Smooth muscle cell (in vitro differentiated cells): Measurements from ENCODE around the gene SUGP2. TPM values are rescaled to one million over a fixed set of nuclear protein-coding genes. Genes with fewer than 3 reads are reported as not detected.

Experiments used
- DNase-seq: peaks from one replicate; lab custom pipeline; 2025; ENCODE audit not compliant: unreplicated experiment; lab: John Stamatoyannopoulos, UW
- H2AFZ ChIP-seq: fragments of 200-600 bp; sonication (generic); 2 replicates; pipeline ENCODE4 v1.6.0; 2016; ENCODE audit warnings: antibody characterized with exemption, low read depth, mild to moderate bottlenecking
- H3F3A ChIP-seq: fragments of 200-600 bp; sonication (generic); 2 replicates; pipeline ENCODE4 v1.6.0; 2017; ENCODE audit warnings: antibody characterized with exemption, low read depth
- H3K27ac ChIP-seq: fragments of 200-600 bp; sonication (generic); 2 replicates; pipeline ENCODE4 v1.5.1; 2016; ENCODE audit warnings: low read depth, mild to moderate bottlenecking
- H3K27me3 ChIP-seq: fragments of 200-600 bp; sonication (generic); 2 replicates; pipeline ENCODE4 v1.6.1; 2016; ENCODE audit warnings: low read depth, mild to moderate bottlenecking
- H3K36me3 ChIP-seq: fragments of 200-600 bp; sonication (generic); 2 replicates; pipeline ENCODE4 v1.5.1; 2016; ENCODE audit warnings: low read depth
- H3K4me1 ChIP-seq: fragments of 200-600 bp; sonication (generic); 2 replicates; pipeline ENCODE4 v1.5.1; 2016; ENCODE audit warnings: low read depth
- H3K4me2 ChIP-seq: fragments of 200-600 bp; sonication (generic); 2 replicates; pipeline ENCODE4 v1.6.0; 2016; ENCODE audit warnings: mild to moderate bottlenecking
- H3K4me3 ChIP-seq: fragments of 200-600 bp; sonication (generic); 2 replicates; pipeline ENCODE4 v1.5.1; 2016; ENCODE audit warnings: mild to moderate bottlenecking
- H3K79me2 ChIP-seq: fragments of 200-600 bp; sonication (generic); 2 replicates; pipeline ENCODE4 v1.6.0; 2016; ENCODE audit warnings: low read depth, mild to moderate bottlenecking
- H3K9ac ChIP-seq: fragments of 200-600 bp; sonication (generic); 2 replicates; pipeline ENCODE4 v1.6.0; 2016; ENCODE audit warnings: low read depth
- H3K9me3 ChIP-seq: fragments of 200-600 bp; sonication (generic); replicated peaks from 2 replicates; pipeline ENCODE4 v1.5.1; 2016; ENCODE audit warnings: low read depth
- H4K20me1 ChIP-seq: fragments of 200-600 bp; sonication (generic); 2 replicates; pipeline ENCODE4 v1.6.0; 2016; ENCODE audit warnings: low read depth
- WGBS: methylation state at CpG from one replicate; pipeline ENCODE4 v1.1.7; 2016; ENCODE audit warnings: low lambda C conversion rate; 5-methylcytosine and 5-hydroxymethylcytosine counted together
- polyA plus RNA-seq: library from polyadenylated mRNA; unstranded; fragments of >200 nt; fragmentation: Nextera tagmentation; extraction: Ambion mirVana; gene quantifications from 2 replicates; pipeline ENCODE4 v1.2.1, GENCODE V29; 2016
- total RNA-seq: library from RNA; depleted of rRNA; stranded (reverse); fragments of >200 nt; gene quantifications from 2 replicates; pipeline ENCODE4 v1.2.3, GENCODE V29; 2014
- TF ChIP-seq, protein P1 (sequence below): fragments of 200-600 bp; sonication (generic); IDR thresholded peaks from 2 replicates; pipeline ENCODE4 v1.5.1; 2017; ENCODE audit warnings: borderline replicate concordance, mild to moderate bottlenecking, antibody characterized with exemption; ENCODE audit not compliant: insufficient read depth, poor library complexity, severe bottlenecking

The SUGP2 gene
- total and polyA plus RNA-seq, 2 experiments from 2014 or later: 42.2 to 47.6 TPM

DNA sequence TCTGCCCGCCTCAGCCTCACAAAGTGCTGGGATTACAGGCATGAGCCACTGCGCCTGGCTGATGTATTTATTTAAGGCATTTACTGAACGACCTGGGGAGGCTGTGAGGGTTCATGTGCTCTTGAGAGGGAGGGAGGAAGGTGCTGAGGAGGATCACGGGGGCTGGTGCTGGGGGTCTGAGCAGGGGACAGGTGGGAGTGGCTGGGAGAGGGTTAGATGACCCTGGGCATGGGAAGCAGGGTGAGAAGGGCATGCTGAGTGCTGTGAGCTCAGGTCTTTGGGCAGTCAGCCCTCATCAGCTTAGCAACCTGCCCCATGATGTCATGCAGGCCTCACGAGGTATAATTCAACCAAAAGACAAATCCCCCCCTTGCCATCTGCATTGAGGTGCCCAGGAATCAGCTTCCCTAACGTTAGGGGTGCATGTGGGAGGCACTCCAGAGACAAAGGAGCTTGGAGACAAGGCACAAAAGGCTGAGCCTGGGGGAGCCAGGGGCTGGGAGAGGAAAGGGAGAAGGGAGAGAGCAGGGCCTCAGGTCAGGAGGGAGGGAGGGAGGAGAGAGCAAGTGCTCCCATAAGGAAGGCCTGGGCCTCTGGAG lies 36.4 kb downstream of the SUGP2 start:
- Histone ChIP-seq H3F3A (no peaks in the 10 kb centered on the region), H3K27me3 (no peaks in the 10 kb centered on the region), H3K4me1 (peaks cover 3% of the 10 kb centered on the region), H3K36me3 (peaks cover 9% of the 10 kb centered on the region), H3K79me2 (no peaks in the 10 kb centered on the region), H2AFZ (no peak overlapping the region), H4K20me1 (peaks cover 19% of the 10 kb centered on the region), H3K9ac (no peak overlapping the region), H3K4me2 (no peak overlapping the region), H3K4me3 (no peak overlapping the region), H3K27ac (no peak overlapping the region), H3K9me3 (no peaks in the 10 kb centered on the region)
- DNase-seq: no peak
- 89% methylated on average over 6 of the region's 6 CpGs for WGBS
- TF ChIP-seq, protein P1, sequence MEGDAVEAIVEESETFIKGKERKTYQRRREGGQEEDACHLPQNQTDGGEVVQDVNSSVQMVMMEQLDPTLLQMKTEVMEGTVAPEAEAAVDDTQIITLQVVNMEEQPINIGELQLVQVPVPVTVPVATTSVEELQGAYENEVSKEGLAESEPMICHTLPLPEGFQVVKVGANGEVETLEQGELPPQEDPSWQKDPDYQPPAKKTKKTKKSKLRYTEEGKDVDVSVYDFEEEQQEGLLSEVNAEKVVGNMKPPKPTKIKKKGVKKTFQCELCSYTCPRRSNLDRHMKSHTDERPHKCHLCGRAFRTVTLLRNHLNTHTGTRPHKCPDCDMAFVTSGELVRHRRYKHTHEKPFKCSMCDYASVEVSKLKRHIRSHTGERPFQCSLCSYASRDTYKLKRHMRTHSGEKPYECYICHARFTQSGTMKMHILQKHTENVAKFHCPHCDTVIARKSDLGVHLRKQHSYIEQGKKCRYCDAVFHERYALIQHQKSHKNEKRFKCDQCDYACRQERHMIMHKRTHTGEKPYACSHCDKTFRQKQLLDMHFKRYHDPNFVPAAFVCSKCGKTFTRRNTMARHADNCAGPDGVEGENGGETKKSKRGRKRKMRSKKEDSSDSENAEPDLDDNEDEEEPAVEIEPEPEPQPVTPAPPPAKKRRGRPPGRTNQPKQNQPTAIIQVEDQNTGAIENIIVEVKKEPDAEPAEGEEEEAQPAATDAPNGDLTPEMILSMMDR: no peak

DNA sequence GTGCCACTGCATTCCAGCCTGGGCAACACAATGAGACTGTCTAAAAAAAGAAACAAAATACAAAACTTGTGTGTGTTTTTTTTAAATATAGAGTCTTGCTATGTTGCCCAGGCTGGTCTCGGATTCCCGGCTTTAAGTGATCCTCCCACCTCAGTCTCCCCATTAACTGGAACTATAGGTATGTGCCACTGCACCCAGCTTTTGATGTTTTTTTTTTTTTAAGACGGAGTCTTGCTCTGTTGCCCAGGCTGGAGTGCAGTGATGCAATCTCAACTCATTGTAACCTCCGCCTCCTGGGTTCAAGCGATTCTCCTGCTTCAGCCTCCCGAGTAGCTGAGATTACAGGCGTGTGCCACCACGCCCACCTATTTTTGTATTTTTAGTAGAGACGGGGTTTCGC lies 37.0 kb downstream of the SUGP2 start:
- H4K20me1 ChIP-seq: peaks cover 13% of the 10 kb centered on the region
- H3K4me2 ChIP-seq: no peak overlapping the region
- no peaks in the 10 kb centered on the region for H3K27me3 ChIP-seq
- H3K27ac ChIP-seq: no peak overlapping the region
- WGBS: 96% methylated on average over 10 of the region's 10 CpGs
- no peaks in the 10 kb centered on the region for H3F3A ChIP-seq
- H3K9me3 ChIP-seq: no peaks in the 10 kb centered on the region
- peaks cover 3% of the 10 kb centered on the region for H3K4me1 ChIP-seq
- H2AFZ ChIP-seq: no peak overlapping the region
- peaks cover 6% of the 10 kb centered on the region for H3K36me3 ChIP-seq
- no peak for DNase-seq
- no peak overlapping the region for H3K9ac ChIP-seq
- no peak overlapping the region for H3K4me3 ChIP-seq
- H3K79me2 ChIP-seq: no peaks in the 10 kb centered on the region
- TF ChIP-seq, protein P1: no peak

- H3K36me3 ChIP-seq: peaks cover 5% of the 10 kb centered on the region
- H3K4me3 ChIP-seq: no peak overlapping the region
- H3F3A ChIP-seq: no peaks in the 10 kb centered on the region
- H3K4me2 ChIP-seq: no peak overlapping the region
- H3K4me1 ChIP-seq: peaks cover 3% of the 10 kb centered on the region
- no peaks in the 10 kb centered on the region for H3K9me3 ChIP-seq
- DNase-seq: no peak
- no peak overlapping the region for H3K9ac ChIP-seq
- no peak overlapping the region for H2AFZ ChIP-seq
- H4K20me1 ChIP-seq: peaks cover 13% of the 10 kb centered on the region
- TF ChIP-seq, protein P1: peak; percentile 38
- H3K27me3 ChIP-seq: no peaks in the 10 kb centered on the region
- H3K27ac ChIP-seq: no peak overlapping the region
- H3K79me2 ChIP-seq: no peaks in the 10 kb centered on the region
- 26% methylated on average over 5 of the region's 5 CpGs for WGBS
These were observed 37.5 kb downstream of the SUGP2 start for GRCh38 chr19:18995804-18996241.

DNA sequence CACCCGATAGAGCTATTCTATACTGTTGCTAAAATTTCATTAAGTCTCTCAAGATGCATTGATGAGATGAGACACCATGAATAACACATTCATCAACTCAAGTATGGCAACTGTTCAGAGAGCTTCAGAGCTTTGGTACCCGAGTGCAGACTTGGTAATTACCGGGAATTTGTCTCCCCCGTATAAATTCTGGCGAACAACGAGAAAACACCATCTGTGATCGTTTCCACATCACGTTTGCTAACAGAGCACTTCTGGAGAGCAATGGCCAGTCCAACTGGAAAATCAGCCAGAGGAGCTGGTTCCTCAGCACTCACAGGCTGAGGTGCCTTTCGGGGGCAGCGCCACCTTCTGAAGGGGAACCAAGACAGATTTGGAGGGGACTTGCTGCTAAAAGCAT lies 40.2 kb downstream of the SUGP2 start:
- no peak overlapping the region for H3K4me2 ChIP-seq
- peaks cover 3% of the 10 kb centered on the region for H3K4me1 ChIP-seq
- no peak for DNase-seq
- H3K27ac ChIP-seq: no peak overlapping the region
- no peak overlapping the region for H2AFZ ChIP-seq
- peaks cover 6% of the 10 kb centered on the region for H4K20me1 ChIP-seq
- no peak overlapping the region for H3K4me3 ChIP-seq
- no peaks in the 10 kb centered on the region for H3F3A ChIP-seq
- no peak overlapping the region for H3K9ac ChIP-seq
- no peaks in the 10 kb centered on the region for H3K79me2 ChIP-seq
- peaks cover 5% of the 10 kb centered on the region for H3K36me3 ChIP-seq
- TF ChIP-seq, protein P1: no peak
- H3K27me3 ChIP-seq: no peaks in the 10 kb centered on the region
- WGBS: 94% methylated on average over 10 of the region's 10 CpGs
- H3K9me3 ChIP-seq: no peaks in the 10 kb centered on the region
